ENCODE results near the gene SLC13A2. TPM values are rescaled to one million over a fixed set of nuclear protein-coding genes. Genes with fewer than 3 reads are reported as not detected.
A peak's percentile ranks its signal among the peaks of the same experiment; 100 is the strongest.

SLC13A2 gene
- total and polyA plus RNA-seq, 2 experiments from 2014 or later: not detected

DNA sequence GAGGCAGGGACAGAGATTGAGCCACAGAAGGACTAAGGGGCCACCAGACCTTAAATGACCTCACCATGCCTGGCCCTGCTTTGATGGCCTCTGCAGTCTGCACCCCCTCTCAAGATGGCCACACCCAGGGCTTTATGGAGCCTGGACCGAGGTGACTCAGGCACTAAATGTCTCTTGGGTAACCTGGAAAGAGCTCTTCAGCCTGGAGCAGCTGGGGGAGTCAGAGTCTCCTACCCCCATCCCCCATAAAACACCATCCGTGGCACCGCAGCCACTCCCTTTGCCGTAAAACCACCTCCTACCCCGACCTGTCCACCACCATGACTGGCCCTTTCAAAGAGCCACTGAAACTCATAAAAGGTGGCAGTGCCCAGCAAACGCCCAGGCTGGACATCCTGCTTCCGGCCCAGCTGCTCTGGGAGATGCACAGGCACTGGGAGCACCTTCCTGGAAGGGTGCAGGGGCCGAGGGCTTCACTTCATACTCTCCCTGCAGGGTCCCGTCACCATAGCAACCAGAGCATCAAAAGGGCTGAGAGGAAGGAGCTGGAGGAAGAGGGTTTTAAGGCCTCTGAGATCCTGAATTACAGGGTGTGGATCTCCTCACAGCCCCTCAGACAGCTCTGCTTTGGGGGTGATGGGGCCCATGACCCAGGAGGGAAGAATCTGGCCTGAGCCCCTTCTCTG, 55.0 kb downstream of the SLC13A2 start:
- ATAC-seq (no peak), DNase-seq (ENCODE audit: low spot score) (peak; percentile 43)
- H3K27me3 ChIP-seq (ENCODE audit: insufficient read depth): no peaks in the 10 kb centered on the region
- no peaks in the 10 kb centered on the region for H3K79me2 ChIP-seq (replicated peaks; ENCODE audit: insufficient read depth)
- no peak overlapping the region for H3K4me3 ChIP-seq
- Mint-ChIP-seq H3K27ac (no peak overlapping the region), H3K4me3 (no peak overlapping the region), H3K4me1 (0 out of 3 replicates have a peak, but pooled peaks cover 3% of the 10 kb centered on the region), H3K36me3 (ENCODE audit: low read depth) (no peaks in the 10 kb centered on the region; the same call in 2 of the 3 replicates), H3K9me3 (no peaks in the 10 kb centered on the region; the same call in 2 of the 3 replicates), H3K27me3 (ENCODE audit: insufficient read depth, low read depth, poor library complexity) (peaks cover 17% of the 10 kb centered on the region)
- no peaks in the 10 kb centered on the region for H4K20me1 ChIP-seq (replicated peaks; ENCODE audit: insufficient read depth)
- no peaks in the 10 kb centered on the region for H3K9me2 ChIP-seq (ENCODE audit: insufficient read depth)
- TF ChIP-seq ZNF114 (CRISPR knock-in tag; IDR thresholded peaks at IDR 0.05) (no peak), CREB1 (CRISPR knock-in tag; IDR thresholded peaks at IDR 0.05; ENCODE audit: low read depth) (no peak), STAT1 (IDR thresholded peaks at IDR 0.05; ENCODE audit: unreplicated experiment) (no peak), EZH2phosphoT487 (IDR thresholded peaks at IDR 0.05; ENCODE audit: unreplicated experiment) (no peak), EZH2 (IDR thresholded peaks at IDR 0.05; ENCODE audit: low read depth, unreplicated experiment) (no peak)
- TF ChIP-seq, protein P1, sequence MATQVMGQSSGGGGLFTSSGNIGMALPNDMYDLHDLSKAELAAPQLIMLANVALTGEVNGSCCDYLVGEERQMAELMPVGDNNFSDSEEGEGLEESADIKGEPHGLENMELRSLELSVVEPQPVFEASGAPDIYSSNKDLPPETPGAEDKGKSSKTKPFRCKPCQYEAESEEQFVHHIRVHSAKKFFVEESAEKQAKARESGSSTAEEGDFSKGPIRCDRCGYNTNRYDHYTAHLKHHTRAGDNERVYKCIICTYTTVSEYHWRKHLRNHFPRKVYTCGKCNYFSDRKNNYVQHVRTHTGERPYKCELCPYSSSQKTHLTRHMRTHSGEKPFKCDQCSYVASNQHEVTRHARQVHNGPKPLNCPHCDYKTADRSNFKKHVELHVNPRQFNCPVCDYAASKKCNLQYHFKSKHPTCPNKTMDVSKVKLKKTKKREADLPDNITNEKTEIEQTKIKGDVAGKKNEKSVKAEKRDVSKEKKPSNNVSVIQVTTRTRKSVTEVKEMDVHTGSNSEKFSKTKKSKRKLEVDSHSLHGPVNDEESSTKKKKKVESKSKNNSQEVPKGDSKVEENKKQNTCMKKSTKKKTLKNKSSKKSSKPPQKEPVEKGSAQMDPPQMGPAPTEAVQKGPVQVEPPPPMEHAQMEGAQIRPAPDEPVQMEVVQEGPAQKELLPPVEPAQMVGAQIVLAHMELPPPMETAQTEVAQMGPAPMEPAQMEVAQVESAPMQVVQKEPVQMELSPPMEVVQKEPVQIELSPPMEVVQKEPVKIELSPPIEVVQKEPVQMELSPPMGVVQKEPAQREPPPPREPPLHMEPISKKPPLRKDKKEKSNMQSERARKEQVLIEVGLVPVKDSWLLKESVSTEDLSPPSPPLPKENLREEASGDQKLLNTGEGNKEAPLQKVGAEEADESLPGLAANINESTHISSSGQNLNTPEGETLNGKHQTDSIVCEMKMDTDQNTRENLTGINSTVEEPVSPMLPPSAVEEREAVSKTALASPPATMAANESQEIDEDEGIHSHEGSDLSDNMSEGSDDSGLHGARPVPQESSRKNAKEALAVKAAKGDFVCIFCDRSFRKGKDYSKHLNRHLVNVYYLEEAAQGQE (IDR thresholded peaks at IDR 0.05; ENCODE audit: unreplicated experiment): no peak
- TF ChIP-seq, protein P2, sequence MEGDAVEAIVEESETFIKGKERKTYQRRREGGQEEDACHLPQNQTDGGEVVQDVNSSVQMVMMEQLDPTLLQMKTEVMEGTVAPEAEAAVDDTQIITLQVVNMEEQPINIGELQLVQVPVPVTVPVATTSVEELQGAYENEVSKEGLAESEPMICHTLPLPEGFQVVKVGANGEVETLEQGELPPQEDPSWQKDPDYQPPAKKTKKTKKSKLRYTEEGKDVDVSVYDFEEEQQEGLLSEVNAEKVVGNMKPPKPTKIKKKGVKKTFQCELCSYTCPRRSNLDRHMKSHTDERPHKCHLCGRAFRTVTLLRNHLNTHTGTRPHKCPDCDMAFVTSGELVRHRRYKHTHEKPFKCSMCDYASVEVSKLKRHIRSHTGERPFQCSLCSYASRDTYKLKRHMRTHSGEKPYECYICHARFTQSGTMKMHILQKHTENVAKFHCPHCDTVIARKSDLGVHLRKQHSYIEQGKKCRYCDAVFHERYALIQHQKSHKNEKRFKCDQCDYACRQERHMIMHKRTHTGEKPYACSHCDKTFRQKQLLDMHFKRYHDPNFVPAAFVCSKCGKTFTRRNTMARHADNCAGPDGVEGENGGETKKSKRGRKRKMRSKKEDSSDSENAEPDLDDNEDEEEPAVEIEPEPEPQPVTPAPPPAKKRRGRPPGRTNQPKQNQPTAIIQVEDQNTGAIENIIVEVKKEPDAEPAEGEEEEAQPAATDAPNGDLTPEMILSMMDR (conservative IDR thresholded peaks at IDR 0.05; ENCODE audit: low read depth in 2 of 2): no peak
- no peaks in the 10 kb centered on the region for H3K4me1 ChIP-seq (ENCODE audit: insufficient read depth)
- H2AFZ ChIP-seq: no peak overlapping the region
- no peak overlapping the region for H3K4me2 ChIP-seq
- H3K36me3 ChIP-seq (ENCODE audit: insufficient read depth): no peaks in the 10 kb centered on the region
- H3F3A ChIP-seq (replicated peaks; ENCODE audit: low read depth): no peaks in the 10 kb centered on the region
- no peak overlapping the region for H3K27ac ChIP-seq (ENCODE audit: low read depth)

DNA sequence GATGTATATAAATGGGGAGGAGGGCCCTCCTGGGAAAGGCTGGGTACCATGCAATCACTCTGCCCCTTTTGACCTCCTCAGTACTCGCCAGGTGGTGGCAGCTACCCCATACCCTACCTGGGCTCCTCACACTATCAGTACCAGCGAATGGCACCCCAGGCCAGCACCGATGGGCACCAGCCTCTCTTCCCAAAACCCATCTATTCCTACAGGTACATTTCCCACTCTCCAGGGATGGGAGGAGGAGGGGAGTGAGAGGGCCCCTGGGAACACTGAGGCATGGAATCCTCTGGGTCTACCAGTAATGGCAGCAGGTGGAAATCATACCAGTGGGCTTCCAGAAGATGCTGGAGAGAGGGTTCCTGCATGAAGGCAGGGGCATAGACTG, 55.6 kb downstream of the SLC13A2 start:
- Mint-ChIP-seq H3K4me3 (no peak overlapping the region), H3K27ac (no peak overlapping the region), H3K4me1 (0 out of 3 replicates have a peak, but pooled peaks cover 3% of the 10 kb centered on the region), H3K27me3 (ENCODE audit: insufficient read depth, low read depth, poor library complexity) (peaks cover 14% of the 10 kb centered on the region), H3K9me3 (no peaks in the 10 kb centered on the region; the same call in 2 of the 3 replicates), H3K36me3 (ENCODE audit: low read depth) (no peaks in the 10 kb centered on the region)
- Histone ChIP-seq H3K4me3 (no peak overlapping the region), H2AFZ (no peak overlapping the region), H4K20me1 (replicated peaks; ENCODE audit: insufficient read depth) (no peaks in the 10 kb centered on the region), H3K4me1 (ENCODE audit: insufficient read depth) (no peaks in the 10 kb centered on the region), H3K9me2 (ENCODE audit: insufficient read depth) (no peaks in the 10 kb centered on the region), H3K79me2 (replicated peaks; ENCODE audit: insufficient read depth) (no peaks in the 10 kb centered on the region), H3F3A (replicated peaks; ENCODE audit: low read depth) (no peaks in the 10 kb centered on the region), H3K4me2 (no peak overlapping the region), H3K27me3 (ENCODE audit: insufficient read depth) (no peaks in the 10 kb centered on the region), H3K36me3 (ENCODE audit: insufficient read depth) (no peaks in the 10 kb centered on the region), H3K27ac (ENCODE audit: low read depth) (no peak overlapping the region)
- DNase-seq (ENCODE audit: low spot score): no peak
- no peak for ATAC-seq
- TF ChIP-seq, protein P3, sequence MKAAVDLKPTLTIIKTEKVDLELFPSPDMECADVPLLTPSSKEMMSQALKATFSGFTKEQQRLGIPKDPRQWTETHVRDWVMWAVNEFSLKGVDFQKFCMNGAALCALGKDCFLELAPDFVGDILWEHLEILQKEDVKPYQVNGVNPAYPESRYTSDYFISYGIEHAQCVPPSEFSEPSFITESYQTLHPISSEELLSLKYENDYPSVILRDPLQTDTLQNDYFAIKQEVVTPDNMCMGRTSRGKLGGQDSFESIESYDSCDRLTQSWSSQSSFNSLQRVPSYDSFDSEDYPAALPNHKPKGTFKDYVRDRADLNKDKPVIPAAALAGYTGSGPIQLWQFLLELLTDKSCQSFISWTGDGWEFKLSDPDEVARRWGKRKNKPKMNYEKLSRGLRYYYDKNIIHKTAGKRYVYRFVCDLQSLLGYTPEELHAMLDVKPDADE (IDR thresholded peaks at IDR 0.05): no peak
- TF ChIP-seq POLR2AphosphoS5 (IDR thresholded peaks at IDR 0.05; ENCODE audit: low read depth): no peak
- TF ChIP-seq, protein P2 (conservative IDR thresholded peaks at IDR 0.05; ENCODE audit: low read depth in 2 of 2): no peak

All from GM23338 (cell line).